Mesendoderm (in vitro differentiated cells): ENCODE results near the gene AQP2.

Source experiments
- DNase-seq: peaks from one replicate; pipeline ENCODE4 v3.0.0; 2013
- H2AK5ac ChIP-seq: 2 replicates; pipeline ENCODE4 v1.6.1; 2013; ENCODE audit warnings: low read length, inconsistent platforms
- H2BK120ac ChIP-seq: 2 replicates; pipeline ENCODE4 v1.6.1; 2013; ENCODE audit warnings: low read depth, mild to moderate bottlenecking, low read length, moderate library complexity, mixed read lengths
- H2BK15ac ChIP-seq: replicated peaks from 2 replicates; pipeline ENCODE4 v1.6.1; 2013; ENCODE audit warnings: low read depth, mild to moderate bottlenecking, moderate library complexity
- H2BK5ac ChIP-seq: 2 replicates; pipeline ENCODE4 v1.6.1; 2013; ENCODE audit warnings: low read length, inconsistent platforms
- H3K18ac ChIP-seq: 2 replicates; pipeline ENCODE4 v1.6.1; 2013; ENCODE audit warnings: mild to moderate bottlenecking, low read length, mixed read lengths
- H3K23ac ChIP-seq: one replicate; pipeline ENCODE4 v1.6.1; 2013; ENCODE audit warnings: low read length
- H3K27ac ChIP-seq: 2 replicates; pipeline ENCODE4 v1.5.1; 2013; ENCODE audit warnings: low read depth, mild to moderate bottlenecking, inconsistent platforms, low read length, moderate library complexity
- H3K27me3 ChIP-seq: 2 replicates; pipeline ENCODE4 v1.6.1; 2013; ENCODE audit warnings: low read length, control low read depth, mild to moderate bottlenecking, inconsistent platforms; ENCODE audit not compliant: insufficient read depth, poor library complexity
- H3K36me3 ChIP-seq: 2 replicates; pipeline ENCODE4 v1.6.1; 2013; ENCODE audit warnings: low read length, inconsistent platforms; ENCODE audit not compliant: control insufficient read depth, insufficient read depth
- H3K4ac ChIP-seq: one replicate; pipeline ENCODE4 v1.6.1; 2013; ENCODE audit warnings: low read depth, mild to moderate bottlenecking, low read length, moderate library complexity
- H3K4me1 ChIP-seq: 2 replicates; pipeline ENCODE4 v1.6.1; 2013; ENCODE audit warnings: low read depth, low read length, inconsistent platforms; ENCODE audit not compliant: control insufficient read depth
- H3K4me2 ChIP-seq: 2 replicates; pipeline ENCODE4 v1.6.1; 2013; ENCODE audit warnings: low read length
- H3K4me3 ChIP-seq: 2 replicates; pipeline ENCODE4 v1.5.1; 2013; ENCODE audit warnings: mild to moderate bottlenecking, low read length
- H3K56ac ChIP-seq: one replicate; pipeline ENCODE4 v1.6.1; 2013; ENCODE audit warnings: low read length
- H3K79me1 ChIP-seq: 2 replicates; pipeline ENCODE4 v1.6.1; 2013; ENCODE audit warnings: low read length, inconsistent platforms
- H3K79me2 ChIP-seq: 2 replicates; pipeline ENCODE4 v1.6.1; 2013; ENCODE audit warnings: mild to moderate bottlenecking, low read length; ENCODE audit not compliant: control insufficient read depth, insufficient read depth
- H3K9ac ChIP-seq: 2 replicates; pipeline ENCODE4 v1.6.1; 2013; ENCODE audit warnings: low read length, inconsistent platforms
- H4K5ac ChIP-seq: one replicate; pipeline ENCODE4 v1.6.1; 2013; ENCODE audit warnings: low read length
- H4K8ac ChIP-seq: one replicate; pipeline ENCODE4 v1.6.1; 2013; ENCODE audit warnings: low read depth, mild to moderate bottlenecking, control low read depth, low read length, moderate library complexity
- WGBS: extraction: QIAGEN DNeasy Blood & Tissue Kit; methylation state at CpG from one replicate; pipeline ENCODE4 v1.1.7; 2013; ENCODE audit warnings: low lambda C conversion rate, missing lambda C conversion rate; ENCODE audit not compliant: insufficient coverage; ENCODE audit errors: extremely low coverage; 5-methylcytosine and 5-hydroxymethylcytosine counted together

AQP2 gene

DNA sequence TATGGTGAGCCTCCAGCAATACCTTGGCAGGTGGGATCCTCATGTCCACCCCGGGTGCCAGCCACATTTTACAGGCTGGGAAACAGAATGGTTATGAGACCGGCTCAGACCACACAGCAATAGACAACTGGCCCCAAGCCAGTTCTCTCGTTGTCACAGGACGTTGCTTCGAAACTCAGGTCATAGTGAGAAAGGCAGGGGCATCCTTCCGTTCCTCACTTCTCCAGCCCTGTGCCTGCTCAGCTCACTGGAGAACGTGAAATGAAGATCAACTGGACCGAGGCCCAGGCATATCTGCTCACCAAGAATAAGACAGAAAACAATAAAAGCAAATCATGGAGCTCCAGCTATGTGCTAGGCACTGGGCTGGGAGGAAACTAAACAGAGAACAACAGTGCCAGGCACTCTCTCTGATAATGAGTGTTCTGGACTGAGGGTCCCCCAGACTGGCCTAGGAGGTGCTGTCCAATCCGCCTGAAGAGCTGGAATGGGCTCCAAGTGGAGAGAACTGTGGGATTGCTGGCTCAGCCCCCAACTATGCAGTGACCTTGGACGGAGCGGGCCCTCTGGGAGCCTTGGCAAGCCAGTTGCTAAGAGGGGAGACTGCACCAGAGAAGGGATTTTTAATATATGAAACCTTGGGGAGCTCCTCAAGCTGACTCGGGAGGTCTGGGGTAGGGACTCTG, 28.0 kb upstream of the AQP2 start:
- H3K9ac ChIP-seq, result no peak overlapping the region
- WGBS, result no CpG with 5 or more reads among the region's 12 CpGs
- H3K4me2 ChIP-seq, result no peak overlapping the region
- no peak overlapping the region for H3K4me3 ChIP-seq
- no peak overlapping the region for H3K23ac ChIP-seq
- H2BK15ac ChIP-seq, result no peak overlapping the region
- no peak overlapping the region for H3K4ac ChIP-seq
- no peaks in the 10 kb centered on the region for H3K4me1 ChIP-seq
- no peak overlapping the region for H2BK120ac ChIP-seq
- H3K56ac ChIP-seq, result no peak overlapping the region
- H3K27me3 ChIP-seq, result no peaks in the 10 kb centered on the region
- H3K79me2 ChIP-seq, result no peaks in the 10 kb centered on the region
- no peaks in the 10 kb centered on the region for H3K36me3 ChIP-seq
- no peak overlapping the region for H2AK5ac ChIP-seq
- no peak overlapping the region for H3K18ac ChIP-seq
- H4K5ac ChIP-seq, result no peak overlapping the region
- no peak overlapping the region for H4K8ac ChIP-seq
- H2BK5ac ChIP-seq, result no peak overlapping the region
- DNase-seq, result no peak
- H3K27ac ChIP-seq, result no peak overlapping the region
- no peaks in the 10 kb centered on the region for H3K79me1 ChIP-seq

DNA sequence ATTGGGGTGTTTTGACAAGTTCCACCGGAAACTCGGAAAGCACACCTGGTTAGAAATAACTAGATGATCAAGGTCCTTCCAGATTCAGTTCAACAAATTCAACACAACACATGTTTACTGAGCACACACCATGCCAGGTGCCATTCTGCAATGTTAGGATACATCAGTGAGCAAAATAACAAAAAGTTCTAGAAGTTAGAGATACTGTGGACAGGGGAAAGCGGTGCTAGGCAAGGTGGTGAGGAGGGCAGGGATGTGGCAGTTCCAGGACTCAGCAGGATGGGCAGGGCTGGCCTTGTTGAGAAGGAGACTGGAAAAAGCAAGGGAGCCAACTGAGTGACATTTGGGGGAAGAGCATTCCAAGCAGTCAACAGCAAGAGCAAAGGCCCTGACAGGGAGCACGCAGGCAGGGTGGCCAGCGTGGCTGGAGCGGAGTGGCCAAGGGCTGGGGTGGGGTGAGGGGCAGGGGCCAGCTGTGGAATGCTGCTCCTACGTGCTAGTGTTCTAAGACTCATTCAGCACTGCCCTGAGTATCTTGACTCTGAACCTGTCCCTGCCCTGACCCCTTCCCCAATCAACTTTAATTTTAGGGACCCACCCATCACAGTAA, 27.4 kb upstream of the AQP2 start:
- H3K56ac ChIP-seq, result no peak overlapping the region
- no peak overlapping the region for H3K27ac ChIP-seq
- DNase-seq, result no peak
- no peak overlapping the region for H3K4me3 ChIP-seq
- H3K18ac ChIP-seq, result no peak overlapping the region
- no peak overlapping the region for H3K4ac ChIP-seq
- no CpG with 5 or more reads among the region's 7 CpGs for whole genome bisulfite sequencing
- no peak overlapping the region for H2BK15ac ChIP-seq
- no peaks in the 10 kb centered on the region for H3K36me3 ChIP-seq
- no peaks in the 10 kb centered on the region for H3K79me2 ChIP-seq
- H4K8ac ChIP-seq, result no peak overlapping the region
- no peak overlapping the region for H2AK5ac ChIP-seq
- H3K4me2 ChIP-seq, result no peak overlapping the region
- H2BK5ac ChIP-seq, result no peak overlapping the region
- no peak overlapping the region for H4K5ac ChIP-seq
- no peaks in the 10 kb centered on the region for H3K27me3 ChIP-seq
- H3K23ac ChIP-seq, result no peak overlapping the region
- no peaks in the 10 kb centered on the region for H3K4me1 ChIP-seq
- H3K79me1 ChIP-seq, result no peaks in the 10 kb centered on the region
- H2BK120ac ChIP-seq, result no peak overlapping the region
- no peak overlapping the region for H3K9ac ChIP-seq

DNA sequence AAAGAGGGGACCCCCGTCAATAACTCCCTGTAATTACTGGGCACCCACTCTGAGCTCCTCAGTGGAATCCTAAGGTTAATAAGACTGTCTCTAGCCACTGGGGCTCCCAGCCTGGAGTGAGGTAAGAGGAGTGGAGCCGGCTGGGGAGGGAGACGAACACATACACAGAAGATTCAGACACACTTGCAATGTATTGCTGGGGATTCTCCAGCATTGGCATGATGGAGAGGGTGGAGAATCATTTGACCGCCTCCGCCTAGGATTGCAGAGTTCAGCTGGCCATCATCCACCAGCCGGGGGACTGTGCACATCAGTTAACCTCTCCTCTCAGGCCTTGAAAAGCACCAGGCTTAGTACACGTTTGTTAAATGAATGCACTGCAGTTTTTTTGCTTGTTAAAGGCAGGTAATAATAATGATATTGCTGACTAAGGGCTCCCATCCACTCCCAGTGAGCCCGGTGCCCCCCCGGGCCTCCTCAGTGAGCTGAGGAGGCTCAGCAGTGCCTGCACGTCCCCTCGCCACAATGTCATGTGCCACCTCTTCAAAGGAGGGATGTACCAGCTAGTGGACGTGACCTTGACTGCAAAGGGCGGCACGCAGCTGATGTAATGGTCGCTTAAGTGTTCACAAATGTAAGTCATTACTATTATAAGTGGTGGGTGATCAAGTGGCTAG, 26.5 kb upstream of the AQP2 start:
- H3K18ac ChIP-seq, result no peak overlapping the region
- no peak overlapping the region for H2AK5ac ChIP-seq
- H2BK15ac ChIP-seq, result no peak overlapping the region
- H4K5ac ChIP-seq, result no peak overlapping the region
- H3K4ac ChIP-seq, result no peak overlapping the region
- no peaks in the 10 kb centered on the region for H3K79me1 ChIP-seq
- DNase-seq, result no peak
- no peak overlapping the region for H3K4me3 ChIP-seq
- H3K79me2 ChIP-seq, result no peaks in the 10 kb centered on the region
- H2BK5ac ChIP-seq, result no peak overlapping the region
- no peaks in the 10 kb centered on the region for H3K4me1 ChIP-seq
- no peak overlapping the region for H3K9ac ChIP-seq
- H3K23ac ChIP-seq, result no peak overlapping the region
- no peak overlapping the region for H3K27ac ChIP-seq
- no peaks in the 10 kb centered on the region for H3K36me3 ChIP-seq
- H3K4me2 ChIP-seq, result no peak overlapping the region
- no peaks in the 10 kb centered on the region for H3K27me3 ChIP-seq
- H4K8ac ChIP-seq, result no peak overlapping the region
- no peak overlapping the region for H3K56ac ChIP-seq
- no peak overlapping the region for H2BK120ac ChIP-seq
- WGBS, result no CpG with 5 or more reads among the region's 15 CpGs

GRCh38 chr12:49924628-49925246, 25.8 kb upstream of the AQP2 start:
- Histone ChIP-seq H2BK5ac (no peak overlapping the region), H2BK120ac (no peak overlapping the region), H3K56ac (no peak overlapping the region), H3K36me3 (no peaks in the 10 kb centered on the region), H2BK15ac (no peak overlapping the region), H3K23ac (no peak overlapping the region), H4K8ac (no peak overlapping the region), H3K79me2 (no peaks in the 10 kb centered on the region), H4K5ac (no peak overlapping the region), H3K4me1 (no peaks in the 10 kb centered on the region), H2AK5ac (no peak overlapping the region), H3K4me3 (no peak overlapping the region), H3K27me3 (no peaks in the 10 kb centered on the region), H3K4ac (no peak overlapping the region), H3K79me1 (no peaks in the 10 kb centered on the region), H3K4me2 (no peak overlapping the region), H3K9ac (no peak overlapping the region), H3K18ac (no peak overlapping the region), H3K27ac (no peak overlapping the region)
- WGBS, result no CpG with 5 or more reads among the region's 7 CpGs
- no peak for DNase-seq

- Histone ChIP-seq H3K4me1 (no peaks in the 10 kb centered on the region), H2BK120ac (no peak overlapping the region), H3K56ac (no peak overlapping the region), H4K5ac (no peak overlapping the region), H3K4me3 (no peak overlapping the region), H3K36me3 (no peaks in the 10 kb centered on the region), H2AK5ac (no peak overlapping the region), H3K18ac (no peak overlapping the region), H3K23ac (no peak overlapping the region), H3K4me2 (no peak overlapping the region), H3K9ac (no peak overlapping the region), H3K79me1 (no peaks in the 10 kb centered on the region), H2BK15ac (no peak overlapping the region), H3K4ac (no peak overlapping the region), H2BK5ac (no peak overlapping the region), H4K8ac (no peak overlapping the region), H3K27ac (no peak overlapping the region), H3K27me3 (no peaks in the 10 kb centered on the region), H3K79me2 (no peaks in the 10 kb centered on the region)
- no peak for DNase-seq
- no CpG with 5 or more reads among the region's 11 CpGs for WGBS
Measured at GRCh38 chr12:49925433-49926204, 24.9 kb upstream of the AQP2 start.
